Mononuclear cell (primary cell): ENCODE measurements around the gene TREH. TPM values are rescaled to one million over a fixed set of nuclear protein-coding genes. Genes with fewer than 3 reads are reported as not detected.
"Not testable (repeated sequence)": the region's sequence is repeated elsewhere in the genome, so short reads cannot be mapped to it uniquely, and the experiment has no call there.

Experiments used
- H3K27me3 ChIP-seq: 2 replicates; pipeline ENCODE4 v1.6.0; 2011; ENCODE audit warnings: low read length, control low read depth; ENCODE audit not compliant: insufficient read depth
- H3K4me1 ChIP-seq: 2 replicates; pipeline ENCODE4 v1.5.1; 2011; ENCODE audit warnings: mild to moderate bottlenecking, low read length, control low read depth; ENCODE audit not compliant: insufficient read depth
- H3K4me3 ChIP-seq: 2 replicates; pipeline ENCODE4 v1.5.1; 2011; ENCODE audit warnings: mild to moderate bottlenecking, low read length, moderate library complexity
- H3K9me3 ChIP-seq: 2 replicates; pipeline ENCODE4 v1.5.1; 2011; ENCODE audit warnings: low read depth, mild to moderate bottlenecking, control low read depth, low read length
- total RNA-seq: library from RNA; depleted of rRNA; stranded (reverse); fragments of >200 nt; gene quantifications from one replicate; pipeline ENCODE4 v1.2.3, GENCODE V29; 2012

The TREH gene
- total RNA-seq, 1 donor: not detected

DNA sequence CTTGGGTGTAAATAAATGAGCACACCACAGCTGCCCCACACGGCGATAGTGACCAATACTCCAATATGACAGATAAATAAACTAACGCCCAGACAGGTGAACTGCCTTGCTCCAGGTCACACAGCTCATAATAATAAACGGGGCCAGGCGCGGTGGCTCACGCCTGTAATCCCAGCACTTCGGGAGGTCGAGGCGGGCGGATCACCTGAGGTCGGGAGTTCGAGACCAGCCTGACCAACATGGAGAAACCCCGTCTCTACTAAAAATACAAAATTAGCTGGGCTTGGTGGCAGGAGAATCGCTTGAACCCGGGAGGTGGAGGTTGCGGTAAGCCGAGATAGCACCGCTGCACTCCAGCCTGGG is 68.0 kb downstream of the TREH start:
- not testable (repeated sequence) for H3K9me3 ChIP-seq, H3K4me3 ChIP-seq
- peaks cover 48% of the 10 kb centered on the region for H3K27me3 ChIP-seq
- H3K4me1 ChIP-seq: peaks cover 44% of the 10 kb centered on the region

DNA sequence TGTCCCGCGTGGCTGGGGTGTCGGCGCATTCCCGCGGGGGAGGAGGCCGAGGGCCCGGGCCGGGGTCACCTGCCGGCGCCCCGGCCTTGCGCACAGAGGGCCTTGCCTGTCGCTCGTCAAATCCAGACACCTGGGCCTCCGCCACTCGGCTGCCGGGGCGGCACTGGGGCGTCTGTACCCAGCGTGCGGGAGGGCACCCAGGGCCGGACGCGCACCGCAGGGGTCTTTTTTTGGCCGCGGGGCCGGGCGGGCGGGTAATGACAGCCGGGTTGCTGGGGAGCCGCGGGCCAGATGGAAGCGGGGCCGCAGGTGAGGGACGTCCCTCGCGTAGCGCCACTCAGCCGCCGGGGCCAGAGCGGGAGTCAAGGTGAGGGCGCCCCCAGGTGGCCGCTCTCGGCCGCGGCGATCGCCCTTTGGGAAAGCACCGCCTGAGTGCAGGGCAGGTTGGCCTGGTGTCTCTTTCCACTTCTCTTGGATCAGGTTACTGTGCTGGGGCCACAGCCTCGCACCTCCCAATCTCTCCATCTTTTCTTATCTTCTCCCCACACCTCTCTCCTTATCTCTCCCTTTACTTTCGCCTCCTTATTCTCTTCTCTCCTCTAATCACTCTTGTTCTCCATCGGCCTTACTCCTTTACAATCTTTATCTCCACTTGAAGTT is 68.5 kb downstream of the TREH start:
- Histone ChIP-seq H3K9me3 (no peaks in the 10 kb centered on the region), H3K4me3 (peak overlapping the region; percentile 16), H3K27me3 (peaks cover 48% of the 10 kb centered on the region), H3K4me1 (peaks cover 44% of the 10 kb centered on the region)

DNA sequence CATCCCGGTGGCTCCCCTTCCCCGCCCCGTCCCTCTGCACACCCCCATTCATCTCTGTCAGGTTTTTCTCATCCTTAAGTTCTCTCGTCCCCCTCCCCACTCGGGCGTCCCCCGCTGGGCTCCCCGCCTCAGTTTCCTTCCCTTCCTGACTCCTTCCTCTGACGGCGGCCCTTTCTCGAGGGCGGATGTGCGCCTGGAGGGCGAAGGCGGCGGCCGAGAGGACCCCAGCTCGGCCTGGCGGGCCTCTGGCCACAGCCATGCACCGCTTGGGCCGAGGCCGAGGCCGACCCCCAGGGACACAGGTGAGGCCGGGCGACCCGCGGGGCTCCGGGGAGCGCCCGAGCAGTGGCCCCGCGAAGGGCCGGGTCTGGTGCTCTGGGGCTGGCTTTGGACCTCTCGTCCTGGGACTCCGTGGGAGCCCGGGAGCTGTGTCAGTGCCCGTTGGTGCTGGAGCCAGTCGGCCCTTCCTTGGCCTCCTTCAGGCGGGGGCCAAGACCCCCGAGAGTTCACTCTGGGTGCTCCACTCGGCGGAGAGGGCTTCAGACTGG is 69.2 kb downstream of the TREH start:
- H3K4me3 ChIP-seq: peak overlapping the region; percentile 16
- peaks cover 48% of the 10 kb centered on the region for H3K27me3 ChIP-seq
- H3K9me3 ChIP-seq: no peaks in the 10 kb centered on the region
- peaks cover 44% of the 10 kb centered on the region for H3K4me1 ChIP-seq

DNA sequence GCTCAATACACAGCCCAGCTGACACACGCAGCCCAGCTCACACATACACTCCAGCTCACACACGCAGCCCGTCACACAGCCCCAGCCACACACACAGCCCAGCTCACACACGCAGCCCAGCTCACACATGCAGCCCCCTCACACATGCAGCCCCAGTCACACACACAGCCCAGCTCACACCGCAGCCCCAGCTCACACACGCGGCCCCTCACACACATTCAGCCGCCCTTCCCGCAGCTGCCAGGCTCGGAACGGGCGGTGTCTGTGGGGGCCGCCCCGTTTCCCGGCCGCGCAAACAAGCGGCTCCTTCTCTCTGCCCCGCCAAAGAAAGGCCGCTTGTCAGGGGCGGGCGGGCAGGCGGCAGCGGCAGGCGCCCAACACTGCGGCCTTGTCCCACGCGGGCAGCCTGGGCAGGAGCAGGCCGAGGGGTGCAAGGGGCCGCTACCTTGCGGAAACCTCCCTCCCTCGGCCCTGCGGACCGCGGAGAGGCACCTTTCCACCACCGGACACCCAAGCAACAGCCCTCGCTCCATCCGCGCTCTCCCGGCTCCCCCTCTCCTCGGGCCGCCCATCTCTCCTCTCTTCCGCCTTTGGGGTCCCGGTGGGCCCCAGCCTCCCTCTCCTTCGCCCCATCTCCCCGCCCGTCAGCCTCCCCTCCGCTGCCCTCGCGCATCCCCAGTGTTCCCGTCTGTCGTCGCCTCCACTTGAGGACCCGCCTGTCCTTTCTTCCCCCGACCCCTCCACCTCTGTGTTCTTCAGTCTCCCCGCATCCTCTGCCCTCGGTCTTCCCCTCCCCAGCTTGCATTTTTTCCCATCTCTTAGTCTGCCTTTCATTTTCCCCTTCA is 69.8 kb downstream of the TREH start:
- Histone ChIP-seq H3K9me3 (no peaks in the 10 kb centered on the region), H3K4me1 (peaks cover 44% of the 10 kb centered on the region), H3K4me3 (no peak overlapping the region), H3K27me3 (peaks cover 48% of the 10 kb centered on the region)

DNA sequence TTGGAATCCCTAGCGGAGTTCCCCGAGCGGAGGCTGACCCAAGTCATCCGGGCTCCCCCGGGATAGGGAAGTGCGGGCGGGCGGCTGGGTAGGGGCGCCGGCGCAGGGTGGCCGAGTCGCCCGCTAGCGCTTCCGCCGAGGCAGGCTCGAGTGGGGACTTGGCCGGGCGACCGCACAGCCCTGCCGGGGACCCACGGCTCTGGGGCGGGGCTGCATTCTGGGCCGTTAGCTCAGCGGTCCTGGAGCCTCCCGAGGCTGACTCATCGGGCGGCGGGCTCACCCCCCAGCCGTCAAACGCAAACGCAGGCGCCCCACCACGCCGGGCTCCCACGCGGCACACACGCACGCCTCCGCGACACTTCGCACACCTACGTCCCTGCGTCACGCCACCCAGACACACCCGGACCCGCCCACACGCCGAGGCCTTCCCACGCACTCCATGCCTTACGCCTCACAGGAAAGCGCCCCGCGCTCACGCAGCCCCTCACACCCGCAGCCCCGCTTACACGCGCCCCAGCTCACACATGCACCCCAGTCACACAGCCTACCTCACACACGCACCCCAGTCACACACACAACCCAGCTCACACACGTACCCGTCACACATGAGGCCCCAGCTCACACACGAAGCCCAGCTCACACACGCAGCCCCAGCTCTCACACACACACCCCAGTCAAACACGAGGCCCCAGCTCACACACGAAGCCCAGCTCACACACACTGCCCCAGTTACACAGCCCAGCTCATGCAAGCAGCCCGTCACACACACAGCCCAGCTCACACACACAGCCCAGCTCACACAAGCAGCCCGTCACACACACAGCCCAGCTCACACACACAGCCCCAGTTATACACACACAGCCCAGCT is 70.9 kb downstream of the TREH start:
- Histone ChIP-seq H3K4me3 (peak overlapping the region; percentile 30), H3K9me3 (no peaks in the 10 kb centered on the region), H3K27me3 (peaks cover 48% of the 10 kb centered on the region), H3K4me1 (peaks cover 44% of the 10 kb centered on the region)

DNA sequence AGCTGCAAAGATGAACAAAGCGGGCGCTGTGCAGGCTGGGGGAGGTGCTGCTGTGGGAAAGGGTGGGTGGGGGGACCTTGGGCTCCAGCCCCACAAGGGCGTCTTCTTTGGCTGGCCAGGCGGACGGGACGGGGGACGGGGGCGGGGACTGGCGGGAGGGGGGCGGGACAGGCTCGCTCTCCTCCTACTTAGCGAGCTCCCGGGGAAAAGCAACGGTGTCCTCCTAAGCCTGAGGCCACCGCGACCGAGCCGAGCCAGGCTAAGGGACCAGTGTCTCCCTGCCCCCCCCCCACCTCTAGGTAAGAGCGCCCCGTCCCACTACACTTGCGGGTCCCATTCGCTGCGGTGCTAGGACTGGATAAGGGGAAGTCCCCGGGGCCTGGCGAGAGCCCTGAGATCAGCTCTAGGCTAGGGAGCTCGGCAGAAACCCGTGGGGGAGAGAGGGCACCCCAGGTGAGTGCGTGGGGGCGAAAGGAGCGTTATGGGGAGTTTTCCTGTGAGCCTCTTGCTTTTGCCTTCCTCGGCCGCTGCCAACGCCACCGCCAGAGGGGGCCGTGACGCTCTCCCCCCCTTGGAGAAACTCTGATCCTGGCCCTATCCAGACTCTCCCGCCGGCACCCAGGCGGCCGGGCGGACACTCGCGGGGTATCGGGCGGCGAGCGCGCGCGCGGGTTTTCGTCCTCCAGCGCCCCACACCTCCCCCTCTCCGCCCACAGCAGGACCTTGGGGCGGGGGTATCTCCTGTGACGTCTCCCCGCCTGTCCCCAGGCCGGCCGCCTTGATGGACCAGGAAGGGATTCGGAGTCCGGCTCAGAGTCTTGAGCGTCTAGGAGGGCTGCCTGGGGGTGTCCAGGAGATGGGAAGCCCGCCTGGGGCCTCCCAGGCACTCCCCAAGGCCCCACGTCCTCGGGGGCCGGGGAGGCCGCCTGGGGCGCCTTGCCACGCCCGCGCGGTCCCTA is 71.8 kb downstream of the TREH start, which contains the start of gene PHLDB1:
TSS of gene PHLDB1 (plus strand) at position 215 of the 959 bp plus-strand sequence. CDS start 6,222 bp downstream, outside the sequence.
- H3K9me3 ChIP-seq: no peaks in the 10 kb centered on the region
- peak within 1 kb of the TSS; percentile 30 for H3K4me3 ChIP-seq
- H3K27me3 ChIP-seq: peaks cover 39% of the 10 kb centered on the region
- peaks cover 44% of the 10 kb centered on the region for H3K4me1 ChIP-seq

Other genes with a start within 250 kb of the TREH start
- 126 TPM for gene KMT2A, start 243.2 kb downstream of the TREH start, total RNA-seq
- gene TTC36, start 152.2 kb downstream of the TREH start, total RNA-seq: not detected
- gene TMEM25, start 148.5 kb downstream of the TREH start, total RNA-seq: 8.9 TPM
- 10.1 TPM for gene IFT46, start 113.7 kb downstream of the TREH start, total RNA-seq
- 109 TPM for gene ARCN1, start 107.2 kb downstream of the TREH start, total RNA-seq
- gene PHLDB1, start 72.0 kb downstream of the TREH start, total RNA-seq: 0.63 TPM
- gene DDX6, start 111.5 kb upstream of the TREH start, total RNA-seq: 462 TPM
- gene CXCR5, start 204.2 kb upstream of the TREH start, total RNA-seq: 11.1 TPM
- 41.9 TPM for gene BCL9L, start 246.3 kb upstream of the TREH start, total RNA-seq